ENCODE measurements around the gene VPS33B.

Gene VPS33B

DNA sequence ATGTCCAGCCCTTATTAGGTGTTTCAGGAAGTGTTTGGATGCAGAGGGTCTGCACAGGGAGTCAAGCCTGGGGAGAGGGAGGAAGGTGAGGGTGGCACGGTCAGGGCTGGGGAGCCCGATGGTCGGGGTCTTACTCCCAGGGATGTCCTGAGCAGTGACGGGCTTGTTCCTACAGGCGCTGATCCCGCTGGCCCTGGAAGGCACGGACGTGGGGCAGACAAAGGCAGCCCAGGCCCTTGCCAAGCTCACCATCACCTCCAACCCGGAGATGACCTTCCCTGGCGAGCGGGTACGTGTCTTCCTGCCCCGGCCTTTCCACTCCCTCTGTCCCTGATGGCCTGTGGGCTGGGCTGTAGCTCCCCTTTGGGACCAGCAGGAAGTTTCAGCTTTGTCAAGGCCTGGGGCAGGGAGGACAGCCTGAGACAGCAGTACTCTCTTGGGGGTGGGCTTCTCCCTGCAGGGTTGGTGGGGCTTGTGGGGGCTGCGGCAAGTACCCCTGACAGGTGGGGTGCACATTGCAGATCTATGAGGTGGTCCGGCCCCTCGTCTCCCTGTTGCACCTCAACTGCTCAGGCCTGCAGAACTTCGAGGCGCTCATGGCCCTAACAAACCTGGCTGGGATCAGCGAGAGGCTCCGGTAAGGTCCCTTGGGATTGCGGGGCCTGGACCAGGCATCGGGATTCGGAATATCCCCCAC is 72.3 kb downstream of the VPS33B start:
- DNase-seq (ENCODE audit: low spot score) = no peak
